HepG2 (cell line): ENCODE results near the gene CUTC. TPM values are rescaled to one million over a fixed set of nuclear protein-coding genes. Genes with fewer than 3 reads are reported as not detected.

Experiments
- ATAC-seq: fragments of 200-7000 bp; cut with Tn5 transposase; 3 replicates; pipeline ENCODE4 v1.9.1; 2020; ENCODE audit warnings: mild to moderate bottlenecking, moderate library complexity
- BruUV-seq: library from RNA; stranded (reverse); fragments of 400-500 nt; replicated peaks from 2 replicates; lab custom pipeline; 2021; lab: Mats Ljungman, UMichigan
- CTCF ChIA-PET: fragments of 300-600 bp; formaldehyde crosslinking; extraction: SDS; loops from one replicate; lab custom pipeline; 2021; ENCODE audit warnings: low total read pairs, inconsistent platforms, low intra/inter-chr PET ratio; lab: Yijun Ruan, JAX
- POLR2A ChIA-PET: fragments of 350-600 bp; sonication (Branson Sonifier 250); formaldehyde crosslinking; loops from one replicate; lab custom pipeline; 2020; ENCODE audit warnings: antibody characterized with exemption, inconsistent platforms; lab: Yijun Ruan, JAX
- DNase-seq: peaks from one replicate; pipeline ENCODE4 v3.0.0-alpha.2; 2015; ENCODE audit warnings: low spot score
- FAIRE-seq: peaks from 3 replicates; lab custom pipeline; 2011; peaks lifted over from hg19 to GRCh38; lab: Jason Lieb, UNC
- H2AFZ ChIP-seq: one replicate; pipeline ENCODE4 v1.6.1; 2011; ENCODE audit warnings: low read length, inconsistent platforms
- H3K27ac ChIP-seq: fragments of 300-600 bp; 3 replicates; pipeline ENCODE4 v1.8.0; 2011; ENCODE audit warnings: mixed run types, mild to moderate bottlenecking, mixed read lengths, low read length, inconsistent platforms; ENCODE audit not compliant: insufficient read depth; ENCODE audit errors: extremely low read length
- H3K27me3 ChIP-seq, 2 experiments: fragments of 200-600 bp in 1 of 2; 2 replicates in 1 of 2; 3 replicates in 1 of 2; pipeline versions ENCODE4 v1.6.0 to v1.8.0; 2011; ENCODE audit warnings: low read length in 2 of 2, mild to moderate bottlenecking in 2 of 2, moderate library complexity in 2 of 2, inconsistent platforms in 1 of 2; ENCODE audit not compliant: insufficient read depth in 2 of 2, control insufficient read depth in 1 of 2
- H3K36me3 ChIP-seq, 2 experiments: fragments of 200-600 bp in 1 of 2; replicated peaks in 1 of 2; 2 replicates in 1 of 2; 3 replicates in 1 of 2; pipeline versions ENCODE4 v1.5.1 to v1.8.0; 2011; ENCODE audit warnings: low read length in 2 of 2, inconsistent platforms in 1 of 2; ENCODE audit not compliant: insufficient read depth in 2 of 2, control insufficient read depth in 1 of 2
- H3K4me1 ChIP-seq: 2 replicates; pipeline ENCODE4 v1.5.1; 2012; ENCODE audit warnings: low read length, inconsistent platforms; ENCODE audit not compliant: insufficient read depth
- H3K4me2 ChIP-seq: 2 replicates; pipeline ENCODE4 v1.6.0; 2011; ENCODE audit warnings: low read depth, low read length, inconsistent platforms
- H3K4me3 ChIP-seq, 3 experiments: fragments of 200-600 bp in 1 of 3; sonication (generic), shearing (Covaris generic) in 1 of 3; replicated peaks in 1 of 3; 2 replicates each; pipeline ENCODE4 v1.5.1; 2011 to 2016; ENCODE audit warnings: low read length in 3 of 3, inconsistent platforms in 2 of 3, low read depth in 2 of 3, mild to moderate bottlenecking in 2 of 3, control low read depth in 1 of 3, mixed read lengths in 1 of 3; ENCODE audit not compliant: insufficient read depth in 1 of 3
- H3K79me2 ChIP-seq: one replicate; pipeline ENCODE4 v1.6.1; 2011; ENCODE audit warnings: low read length, inconsistent platforms; ENCODE audit not compliant: insufficient read depth
- H3K9ac ChIP-seq: 2 replicates; pipeline ENCODE4 v1.6.0; 2011; ENCODE audit warnings: mild to moderate bottlenecking, low read depth, low read length, inconsistent platforms; ENCODE audit not compliant: insufficient read depth
- H3K9me3 ChIP-seq: 2 replicates; pipeline ENCODE4 v1.5.1; 2012; ENCODE audit warnings: mild to moderate bottlenecking, low read length
- H4K20me1 ChIP-seq: 2 replicates; pipeline ENCODE4 v1.6.0; 2011; ENCODE audit warnings: inconsistent platforms, mild to moderate bottlenecking, low read length, moderate library complexity; ENCODE audit not compliant: insufficient read depth
- ELF1 ChIP-seq: sonication (generic); formaldehyde crosslinking; IDR thresholded peaks from 2 replicates; pipeline ENCODE4 v1.4.0; 2020; ENCODE audit warnings: missing genetic modification reagents
- FOSL2 ChIP-seq: sonication (generic); formaldehyde crosslinking; IDR thresholded peaks from 2 replicates; pipeline ENCODE4 v1.4.0; 2020; ENCODE audit warnings: missing genetic modification reagents
- MIER2 ChIP-seq: IDR thresholded peaks from 2 replicates; pipeline ENCODE4 v1.6.1; 2016; ENCODE audit warnings: missing biosample characterization, missing genetic modification reagents
- NFE2 ChIP-seq: sonication (generic); formaldehyde crosslinking; IDR thresholded peaks from 2 replicates; pipeline ENCODE4 v1.4.0; 2020; ENCODE audit warnings: missing genetic modification reagents
- PAXIP1 ChIP-seq: sonication (generic); formaldehyde crosslinking; conservative IDR thresholded peaks from 2 replicates; pipeline ENCODE4 v1.4.0; 2020; ENCODE audit warnings: mild to moderate bottlenecking, missing genetic modification reagents, moderate library complexity
- TRAFD1 ChIP-seq: sonication (generic); formaldehyde crosslinking; IDR thresholded peaks from 2 replicates; pipeline ENCODE4 v1.5.1; 2020; ENCODE audit warnings: missing genetic modification reagents, mild to moderate bottlenecking, borderline replicate concordance
- ZBTB43 ChIP-seq: sonication (generic); formaldehyde crosslinking; conservative IDR thresholded peaks from 2 replicates; pipeline ENCODE4 v1.4.0; 2020; ENCODE audit warnings: missing genetic modification reagents
- ZNF101 ChIP-seq: sonication (generic); formaldehyde crosslinking; IDR thresholded peaks from 2 replicates; pipeline ENCODE4 v1.4.0; 2020; ENCODE audit warnings: mild to moderate bottlenecking, low read depth, missing genetic modification reagents, borderline replicate concordance
- ZNF136 ChIP-seq: sonication (generic); formaldehyde crosslinking; IDR thresholded peaks from 2 replicates; pipeline ENCODE4 v1.8.1; 2022; ENCODE audit warnings: low read depth, mild to moderate bottlenecking, moderate library complexity, missing genetic modification reagents
- ZNF282 ChIP-seq: fragments of 450-650 bp; IDR thresholded peaks from 2 replicates; pipeline ENCODE4 v1.6.1; 2018; ENCODE audit not compliant: partially characterized antibody
- ZNF33A ChIP-seq: sonication (generic); formaldehyde crosslinking; IDR thresholded peaks from 2 replicates; pipeline ENCODE4 v1.5.1; 2020; ENCODE audit warnings: missing genetic modification reagents, mild to moderate bottlenecking, moderate library complexity, borderline replicate concordance
- ZNF709 ChIP-seq: sonication (generic); formaldehyde crosslinking; IDR thresholded peaks from 2 replicates; pipeline ENCODE4 v1.5.0; 2020; ENCODE audit warnings: mild to moderate bottlenecking, missing genetic modification reagents
- WGBS: methylation state at CpG from one replicate; pipeline ENCODE4 v1.1.6; 2017; ENCODE audit warnings: low lambda C conversion rate; 5-methylcytosine and 5-hydroxymethylcytosine counted together
- in situ Hi-C: cut with HindIII; loops from 2 replicates; pipeline ENCODE4 v1.10.0; 2017; ENCODE audit warnings: low pct_unique_long_range_greater_than_20kb; ENCODE audit not compliant: extremely low pct_ligation_motif_present
- intact Hi-C: fragments of 100-400 bp; cut with micrococcal nuclease; formaldehyde crosslinking; loops from one replicate; pipeline ENCODE4 v1.10.0; 2022; ENCODE audit not compliant: unreplicated experiment
- polyA plus RNA-seq, 8 experiments: library from polyadenylated mRNA; depleted of rRNA in 3 of 8; stranded (reverse) in 7 of 8; unstranded in 1 of 8; fragments of >200 nt; fragmentation: Illumina TruSeq in 4 of 8; extraction: Trizol in 4 of 8; gene quantifications; 2 replicates each; pipeline versions ENCODE4 v1.2.1 to v1.2.3, GENCODE V29; 2011 to 2016; ENCODE audit warnings: low read depth in 4 of 8, missing spikeins in 1 of 8, mixed read lengths in 1 of 8; ENCODE audit not compliant: insufficient read depth in 1 of 8
- total RNA-seq, 5 experiments: library from RNA; depleted of rRNA; stranded (reverse); fragments of >200 nt; fragmentation: Illumina TruSeq; extraction: Trizol; gene quantifications; 2 replicates each; pipeline ENCODE4 v1.2.3, GENCODE V29; 2016; ENCODE audit warnings: low read depth in 1 of 5
- TF ChIP-seq, protein P1 (sequence below): sonication (generic); formaldehyde crosslinking; IDR thresholded peaks from 2 replicates; pipeline ENCODE4 v1.5.0; 2020; ENCODE audit warnings: missing genetic modification reagents, mild to moderate bottlenecking, borderline replicate concordance
- TF ChIP-seq, protein P2 (sequence below): sonication (generic); formaldehyde crosslinking; IDR thresholded peaks from 2 replicates; pipeline ENCODE4 v1.8.1; 2023; ENCODE audit warnings: mild to moderate bottlenecking, missing genetic modification reagents, borderline replicate concordance

CUTC gene
- total and polyA plus RNA-seq, 2 of the 13 experiments (the other 11 are each of a cell fraction or from before 2014, with no cell fraction given): 22.3 to 25.8 TPM

GRCh38 chr10:99777918-99778714 is 46.1 kb downstream of the CUTC start (continued):
- TF ChIP-seq TRAFD1 (CRISPR knock-in tag): no peak
- 0 out of 2 replicates have a peak, but pooled peaks have one; percentile 47 for TF ChIP-seq ZBTB43
- TF ChIP-seq FOSL2: 0 out of 2 replicates have a peak, but pooled peaks have one; percentile 4
- TF ChIP-seq ZNF282: no peak
- no peak for TF ChIP-seq MIER2

- ATAC-seq: peak; percentile 27
- H2AFZ ChIP-seq: no peak overlapping the region
- TF ChIP-seq, protein P1, sequence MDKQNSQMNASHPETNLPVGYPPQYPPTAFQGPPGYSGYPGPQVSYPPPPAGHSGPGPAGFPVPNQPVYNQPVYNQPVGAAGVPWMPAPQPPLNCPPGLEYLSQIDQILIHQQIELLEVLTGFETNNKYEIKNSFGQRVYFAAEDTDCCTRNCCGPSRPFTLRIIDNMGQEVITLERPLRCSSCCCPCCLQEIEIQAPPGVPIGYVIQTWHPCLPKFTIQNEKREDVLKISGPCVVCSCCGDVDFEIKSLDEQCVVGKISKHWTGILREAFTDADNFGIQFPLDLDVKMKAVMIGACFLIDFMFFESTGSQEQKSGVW: no peak
- TF ChIP-seq ZNF101: no peak
- no peak for TF ChIP-seq NFE2
- TF ChIP-seq ZNF33A (CRISPR knock-in tag): no peak
- TF ChIP-seq ELF1 (CRISPR knock-in tag): no peak
- TF ChIP-seq, protein P2, sequence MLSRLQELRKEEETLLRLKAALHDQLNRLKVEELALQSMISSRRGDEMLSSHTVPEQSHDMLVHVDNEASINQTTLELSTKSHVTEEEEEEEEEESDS (CRISPR knock-in tag): no peak
- no peak for TF ChIP-seq ZNF709 (CRISPR knock-in tag)
- TF ChIP-seq PAXIP1: peak; percentile 61
- TF ChIP-seq ZNF136 (CRISPR knock-in tag): no peak
Observed at GRCh38 chr10:99779335-99779734, 47.3 kb downstream of the CUTC start.

More at GRCh38 chr10:99779335-99779734, 47.3 kb downstream of the CUTC start:
- Histone ChIP-seq H3K4me3 (peak overlapping the region; percentile 10 to 61 (median 43); a peak in 4 of 6 replicates), H3K36me3 (peaks cover 0 to under 1% of the 10 kb centered on the region in 2 experiments; a peak in 1 of 5 replicates), H3K27me3 (no peaks in the 10 kb centered on the region; a peak in 1 of 5 replicates), H3K79me2 (peaks cover 19% of the 10 kb centered on the region), H3K4me2 (peak overlapping the region; percentile 79), H3K4me1 (peaks cover 71% of the 10 kb centered on the region), H3K9ac (peak overlapping the region; percentile 71), H4K20me1 (no peaks in the 10 kb centered on the region), H3K9me3 (no peaks in the 10 kb centered on the region), H3K27ac (peak overlapping the region; percentile 95)
- peak; percentile 76 for DNase-seq
- FAIRE-seq: peak; percentile 23
- CTCF ChIA-PET: no interaction called here
- BruUV-seq: no TSS peak
- WGBS: 12% methylated on average over 4 of the region's 4 CpGs
- intact Hi-C loops (no loop called here), in situ Hi-C loops (no loop called here)
- POLR2A ChIA-PET: interaction anchor here (1.0 to 4.7 kb wide), 4 partner anchors 9 to 47 kb away, joined by 3 to 73 read pairs (median 4); partner anchors contain the start of genes COX15 and CUTC
